ENCODE results near the gene ABHD17C.
"Not testable (repeated sequence)": the region's sequence is repeated elsewhere in the genome, so short reads cannot be mapped to it uniquely, and the experiment has no call there.

The ABHD17C gene
- 3.2 to 3.8 reads per million in 2 experiments for total RNA-seq

DNA sequence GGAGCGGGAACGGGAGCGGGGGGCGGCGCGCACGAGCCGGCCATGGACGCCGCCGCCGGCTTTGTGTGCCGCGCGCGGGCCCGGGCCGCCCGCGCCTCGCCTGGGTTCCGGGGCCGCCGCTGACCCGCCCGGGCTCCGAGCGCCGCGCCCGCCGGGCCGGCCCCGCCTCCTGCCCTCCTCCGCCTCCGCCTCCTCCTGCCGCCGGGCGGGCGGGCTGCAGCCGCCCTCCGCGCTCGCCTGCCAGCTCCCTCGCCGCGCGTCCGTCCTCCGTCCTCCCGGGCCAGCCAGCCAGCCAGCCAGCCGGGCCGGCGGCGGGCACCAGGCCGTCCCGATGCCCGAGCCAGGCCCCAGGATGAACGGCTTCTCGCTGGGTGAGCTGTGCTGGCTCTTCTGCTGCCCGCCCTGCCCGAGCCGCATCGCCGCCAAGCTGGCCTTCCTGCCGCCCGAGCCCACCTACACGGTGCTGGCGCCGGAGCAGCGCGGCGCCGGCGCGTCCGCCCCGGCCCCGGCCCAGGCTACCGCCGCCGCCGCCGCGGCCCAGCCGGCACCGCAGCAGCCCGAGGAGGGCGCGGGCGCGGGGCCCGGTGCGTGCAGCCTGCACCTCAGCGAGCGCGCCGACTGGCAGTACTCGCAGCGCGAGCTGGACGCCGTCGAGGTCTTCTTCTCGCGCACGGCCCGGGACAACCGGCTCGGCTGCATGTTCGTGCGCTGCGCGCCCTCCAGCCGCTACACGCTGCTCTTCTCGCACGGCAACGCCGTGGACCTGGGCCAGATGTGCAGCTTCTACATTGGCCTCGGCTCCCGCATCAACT, at the start of gene ABHD17C:
Gene ABHD17C, plus strand, starts transcription at position 212 of the 812 bp plus-strand sequence. Its CDS starts 120 bp downstream, at position 332.
- DNase-seq (ENCODE audit: low read depth), result no peak

DNA sequence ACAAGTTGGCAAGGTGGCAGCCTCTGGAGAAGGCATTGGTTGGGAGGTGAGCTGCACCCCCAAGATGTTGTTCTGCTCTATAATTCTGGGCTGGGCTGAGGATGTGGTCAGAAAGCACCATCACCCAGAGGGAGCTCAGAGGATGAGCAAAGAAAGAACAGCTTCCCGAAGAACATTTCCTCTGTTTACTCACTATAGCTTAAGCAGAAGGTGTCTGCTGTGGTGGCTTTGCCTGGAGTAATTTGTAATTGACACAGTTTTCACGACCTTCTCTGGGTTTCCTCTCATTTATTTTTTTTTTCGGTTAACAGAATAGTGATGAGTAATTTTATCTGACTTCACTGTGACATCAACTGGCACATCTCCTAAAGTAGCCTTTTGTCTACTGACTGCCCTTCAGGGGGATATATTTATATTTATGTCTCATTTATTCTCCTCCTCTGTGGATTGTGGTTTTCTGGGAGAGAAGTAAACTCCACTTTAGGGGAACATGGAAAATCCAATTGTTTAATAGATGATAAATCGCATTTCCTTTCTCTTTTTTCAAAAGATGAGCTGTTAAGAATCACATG, 49.5 kb upstream of the ABHD17C start:
- no peak for DNase-seq (ENCODE audit: low read depth)

DNA sequence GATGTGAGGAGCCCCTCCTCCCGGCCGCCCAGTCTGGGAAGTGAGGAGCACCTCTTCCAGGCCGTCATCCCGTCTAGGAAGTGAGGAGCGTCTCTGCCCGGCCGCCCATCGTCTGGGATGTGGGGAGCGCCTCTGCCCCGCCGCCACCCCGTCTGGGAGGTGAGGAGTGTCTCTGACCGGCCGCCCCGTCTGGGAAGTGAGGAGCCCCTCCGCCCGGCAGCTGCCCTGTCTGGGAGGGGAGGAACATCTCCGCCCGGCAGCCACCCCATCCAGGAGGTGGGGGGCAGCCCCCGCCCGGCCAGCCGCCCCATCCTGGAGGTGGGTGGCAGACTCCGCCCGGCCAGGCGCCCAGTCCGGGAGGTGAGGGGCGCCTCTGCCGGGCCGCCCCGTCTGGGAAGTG, 47.7 kb upstream of the ABHD17C start:
- DNase-seq (ENCODE audit: low read depth), result not testable (repeated sequence)

DNA sequence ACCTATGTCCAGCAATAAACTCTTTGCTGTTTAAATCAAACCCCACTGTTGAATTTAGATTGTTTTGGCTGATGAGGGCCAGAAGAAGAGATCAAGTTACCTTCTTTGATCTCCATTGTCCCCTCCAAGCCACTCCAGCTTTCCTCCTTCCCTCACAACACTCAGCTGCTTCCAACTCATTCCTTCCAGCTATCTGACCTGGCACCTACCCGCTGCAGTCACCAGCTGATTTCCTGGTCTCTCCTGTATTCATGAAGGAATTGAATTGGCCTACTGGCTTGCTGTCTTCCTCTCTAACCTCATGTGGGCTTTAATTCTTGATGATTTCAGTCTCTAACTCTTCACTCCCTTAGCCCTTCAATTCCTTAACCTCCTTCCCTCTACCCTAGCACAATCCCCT, 40.8 kb upstream of the ABHD17C start:
- DNase-seq (ENCODE audit: low read depth), result no peak

DNA sequence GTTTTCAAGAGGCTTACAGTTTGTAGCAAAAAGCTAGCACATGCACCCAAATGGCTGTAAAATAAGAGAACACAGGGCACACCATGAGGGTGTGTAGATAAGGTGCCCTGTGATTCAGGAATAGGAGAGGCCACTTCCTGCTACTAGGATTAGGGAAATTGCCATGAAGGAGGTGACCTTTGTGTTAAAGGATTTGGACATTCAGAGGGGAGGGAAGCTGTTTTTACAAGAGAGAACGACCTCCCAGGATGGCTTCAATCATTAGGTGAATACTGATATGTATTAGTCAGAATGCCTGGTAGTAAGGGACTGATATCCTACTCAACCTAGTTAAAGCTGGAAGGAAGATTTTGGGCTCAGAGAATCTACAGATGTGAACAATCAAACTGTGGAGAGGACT, 35.7 kb upstream of the ABHD17C start:
- DNase-seq (ENCODE audit: low read depth), result no peak

DNA sequence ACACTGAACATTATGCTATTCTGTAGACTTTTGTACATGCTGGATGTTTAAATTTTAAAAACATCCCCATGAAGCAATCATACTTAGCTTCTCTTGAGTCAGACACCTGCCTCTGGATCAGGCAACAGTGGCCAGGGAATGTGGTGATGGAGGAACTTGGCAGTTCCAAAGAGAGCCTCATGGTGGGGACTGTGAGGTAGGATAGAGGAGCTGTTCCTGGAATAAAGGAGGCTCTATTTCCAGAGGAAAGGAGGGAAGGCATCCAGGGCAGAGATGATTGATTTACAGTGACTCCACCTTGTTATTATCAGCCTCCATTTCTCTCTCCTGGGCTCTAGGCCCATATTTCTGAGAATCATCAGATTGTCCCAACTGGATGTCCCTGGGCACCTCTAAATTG, 35.0 kb upstream of the ABHD17C start:
- no peak for DNase-seq (ENCODE audit: low read depth)

DNA sequence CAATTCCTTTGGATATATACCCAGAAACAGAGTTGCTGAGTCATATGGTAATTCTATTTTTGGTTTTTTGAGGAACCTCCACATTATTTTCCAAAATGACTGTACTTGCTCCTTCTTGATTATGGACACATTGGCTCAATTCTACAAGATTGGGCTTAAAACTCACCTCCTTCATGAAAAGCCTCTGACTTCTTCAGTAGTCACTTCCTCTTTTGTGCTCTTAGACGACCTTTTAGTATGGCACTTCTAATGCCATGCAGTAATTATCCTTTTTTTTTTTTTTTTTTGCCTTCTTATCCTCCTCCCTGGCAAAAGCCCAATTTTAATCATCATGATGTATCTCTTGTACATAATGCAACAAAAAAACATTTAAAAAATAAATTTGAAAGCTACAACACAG, 33.0 kb upstream of the ABHD17C start:
- DNase-seq (ENCODE audit: low read depth), result no peak

DNA sequence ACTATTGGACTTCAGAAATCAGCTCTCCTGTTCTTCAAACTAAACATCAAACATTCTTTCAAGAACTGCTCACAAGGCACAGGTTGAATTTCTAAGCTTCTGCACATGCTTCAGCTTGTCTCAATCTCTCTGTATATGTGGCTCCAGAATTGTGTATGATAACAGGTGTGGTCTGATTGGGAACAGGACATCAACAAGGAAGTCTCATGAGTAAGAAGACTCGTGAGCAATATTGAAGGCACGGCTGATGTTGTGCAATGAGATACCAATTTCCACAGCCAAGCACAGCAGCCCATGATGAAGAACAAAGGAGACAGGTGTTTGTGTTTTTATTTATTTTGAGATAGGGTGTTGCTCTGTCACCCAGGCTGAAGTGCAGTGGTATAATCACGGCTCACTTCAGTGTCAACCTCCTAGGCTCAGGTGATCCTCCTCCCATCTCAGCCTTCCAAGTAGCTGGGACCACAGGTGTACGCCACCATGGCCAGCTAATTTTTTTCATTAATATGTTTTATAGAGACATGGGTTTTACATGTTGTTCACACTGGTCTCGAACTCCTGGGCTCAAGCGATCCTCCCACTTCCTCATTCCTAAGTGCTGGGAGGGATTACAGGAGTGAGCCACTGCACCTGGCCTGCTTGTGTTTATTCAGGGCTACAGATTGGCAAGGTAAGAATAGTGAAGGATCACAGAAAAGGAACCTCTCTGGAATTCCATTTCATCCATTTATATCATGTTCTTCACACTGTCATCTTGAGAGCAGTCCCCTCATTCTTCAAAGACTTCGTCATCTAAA, 32.2 kb upstream of the ABHD17C start:
- no peak for DNase-seq (ENCODE audit: low read depth)

DNA sequence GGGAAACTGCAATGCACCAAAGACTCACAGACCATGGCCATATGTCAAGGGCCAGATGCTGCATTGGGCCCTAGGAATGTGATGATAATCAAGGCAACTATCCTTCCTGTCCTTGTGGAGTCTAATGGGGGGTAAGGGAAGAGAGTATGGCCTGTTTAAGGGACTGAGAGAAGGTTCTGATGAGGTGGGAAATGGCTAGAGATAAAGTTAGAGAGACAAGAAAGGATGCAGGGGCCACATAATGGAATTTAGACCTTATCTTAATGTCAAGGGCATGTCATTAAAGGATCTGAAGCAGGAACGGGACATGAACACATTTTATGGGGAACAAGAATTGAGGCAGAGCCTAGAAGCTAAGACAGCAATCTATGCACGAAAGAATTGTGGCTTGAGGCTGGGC, 30.0 kb upstream of the ABHD17C start:
- no peak for DNase-seq (ENCODE audit: low read depth)

DNA sequence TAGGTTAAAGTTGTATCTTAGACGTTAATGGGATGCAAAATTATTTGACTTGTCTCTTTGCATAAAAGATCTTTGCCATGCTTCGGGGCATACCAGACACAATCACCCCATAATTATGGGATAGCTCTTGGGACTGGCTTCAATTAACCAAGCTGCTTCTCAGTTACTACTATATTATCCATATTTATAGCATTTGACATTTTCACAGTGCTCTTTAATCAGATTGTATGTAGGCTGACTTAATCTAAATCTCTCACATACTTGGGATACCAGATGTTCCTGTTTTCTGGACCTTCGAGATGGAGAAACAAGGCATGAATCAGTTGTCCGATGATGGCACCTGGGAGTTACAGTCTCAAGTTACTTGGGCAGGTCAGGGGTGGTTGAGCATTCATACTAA, 27.2 kb upstream of the ABHD17C start:
- no peak for DNase-seq (ENCODE audit: low read depth)

DNA sequence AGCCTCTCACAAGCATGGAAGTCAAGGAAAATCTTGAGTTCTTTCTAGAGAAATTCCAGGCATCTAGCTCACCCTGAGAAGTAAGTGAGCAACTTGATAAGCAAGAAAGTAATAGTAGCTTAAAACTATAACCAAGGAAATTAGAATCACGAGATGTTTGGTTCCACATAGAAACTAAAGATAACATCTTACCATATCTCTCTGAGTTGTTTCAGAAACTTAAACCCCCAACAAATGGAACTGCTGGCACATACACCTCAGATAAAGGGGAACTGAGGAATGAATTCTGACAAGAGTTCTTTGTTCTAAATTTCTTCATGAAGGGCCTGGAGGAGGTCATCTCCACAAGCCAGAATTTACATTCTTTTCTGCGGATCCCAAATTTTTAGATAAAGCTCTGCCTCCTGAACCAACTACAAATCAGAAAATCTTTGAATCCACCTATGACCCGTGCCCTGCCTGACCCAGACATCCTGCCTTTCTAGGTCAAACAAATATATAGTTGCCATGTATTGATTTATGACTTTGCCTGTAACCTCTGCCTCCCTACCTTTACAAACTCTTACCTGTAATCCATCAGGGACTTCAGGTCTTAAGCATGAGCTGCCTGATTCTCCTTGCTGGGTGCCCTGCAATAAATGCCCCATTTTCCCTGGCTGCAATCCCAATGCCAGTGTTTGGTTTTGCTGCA, 26.4 kb upstream of the ABHD17C start:
- DNase-seq (ENCODE audit: low read depth), result no peak

DNA sequence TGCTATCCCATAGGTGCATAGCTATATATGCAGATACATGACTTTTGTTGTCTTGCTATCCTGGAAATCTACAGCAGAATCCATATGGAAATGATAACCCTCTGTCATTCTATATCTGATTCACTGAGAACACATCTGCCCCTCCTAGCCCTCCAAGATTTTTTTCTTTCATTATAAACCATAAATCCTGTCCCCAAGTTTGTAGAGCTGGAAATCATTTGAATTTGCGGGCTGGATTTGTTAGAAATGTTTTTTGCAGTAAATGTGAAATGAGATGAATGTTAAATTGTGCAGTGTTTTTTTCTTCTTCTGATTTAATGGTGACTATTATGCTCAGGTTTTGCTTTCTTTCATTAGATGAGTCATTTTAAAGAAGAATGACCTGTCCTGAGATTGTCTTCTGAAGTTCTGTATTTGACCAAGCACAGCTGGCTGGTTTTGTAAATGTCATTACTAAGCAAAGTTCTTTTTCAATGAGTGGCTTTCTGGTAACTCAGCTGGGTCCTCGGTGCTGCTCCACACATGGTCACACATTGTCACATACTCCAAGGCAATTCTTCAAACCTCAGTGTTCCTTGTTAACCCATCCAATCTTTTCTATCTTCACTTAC, 25.3 kb upstream of the ABHD17C start:
- no peak for DNase-seq (ENCODE audit: low read depth)

DNA sequence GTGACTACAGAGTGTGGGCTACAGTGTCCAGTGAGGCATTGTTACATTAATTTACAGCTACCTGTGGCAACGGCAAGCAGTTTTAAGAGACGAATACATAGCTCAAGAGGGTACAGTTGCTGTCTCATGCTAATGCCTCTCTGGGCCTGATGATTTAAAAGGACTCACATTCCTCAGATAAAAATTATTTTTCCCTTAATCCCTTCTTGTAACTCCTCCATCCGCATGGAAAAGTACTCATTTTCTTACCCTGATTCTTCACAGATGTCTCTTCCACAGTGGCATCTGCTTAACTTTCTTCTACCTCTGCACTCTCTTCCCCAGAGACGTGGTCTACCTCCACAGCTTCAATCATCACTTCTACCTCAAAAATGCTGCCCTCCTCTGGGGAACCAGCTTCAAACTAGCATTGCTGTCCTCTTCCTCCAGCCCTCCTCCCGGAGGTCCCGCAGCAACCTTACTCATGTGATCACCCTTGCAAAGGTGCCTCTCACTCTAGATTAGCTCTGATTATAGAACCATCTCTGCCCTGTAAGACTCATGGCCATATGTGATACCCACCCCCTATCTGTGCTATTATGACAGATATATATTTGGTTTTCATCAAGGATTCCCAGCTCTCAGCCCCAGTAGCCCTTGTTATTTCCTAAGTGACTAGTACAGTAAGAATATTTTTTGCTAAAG, 21.4 kb upstream of the ABHD17C start:
- no peak for DNase-seq (ENCODE audit: low read depth)

DNA sequence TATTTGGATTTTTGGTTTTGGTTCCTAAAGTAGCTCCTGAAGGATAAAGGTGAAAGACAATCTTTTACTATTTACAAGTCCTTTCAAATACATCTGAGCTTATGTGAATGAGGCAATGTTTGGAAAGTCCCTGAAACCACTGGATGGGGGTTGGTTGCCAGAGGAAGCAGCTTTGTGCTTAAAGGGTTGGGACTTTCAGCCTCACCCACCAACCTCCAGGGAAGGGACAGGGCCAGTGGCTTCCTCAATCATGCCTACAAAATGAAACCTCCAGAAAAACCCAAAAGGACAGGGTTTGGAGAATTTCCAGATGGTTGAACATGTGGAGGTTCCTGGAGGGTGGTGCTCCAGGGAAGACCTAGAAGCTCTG, 20.9 kb upstream of the ABHD17C start:
- DNase-seq (ENCODE audit: low read depth), result no peak

DNA sequence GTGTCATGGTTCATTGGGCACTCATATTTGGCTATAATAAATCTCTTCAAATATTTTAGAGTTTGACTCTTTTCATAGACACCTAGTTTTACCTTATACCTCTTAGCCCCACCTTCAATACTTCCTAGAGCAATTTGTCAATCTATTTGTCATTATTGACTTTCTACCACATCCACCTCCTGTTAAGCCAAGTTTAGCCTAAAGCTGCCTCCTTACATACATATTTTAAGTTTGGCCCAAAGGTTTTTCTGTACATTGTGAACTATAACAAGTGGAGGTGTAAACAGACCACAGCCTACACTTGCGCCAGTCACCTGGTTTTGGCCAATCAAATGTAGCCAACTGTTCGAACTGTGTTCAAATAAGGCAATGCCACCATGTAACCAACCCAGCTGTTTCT, 18.1 kb upstream of the ABHD17C start:
- no peak for DNase-seq (ENCODE audit: low read depth)

DNA sequence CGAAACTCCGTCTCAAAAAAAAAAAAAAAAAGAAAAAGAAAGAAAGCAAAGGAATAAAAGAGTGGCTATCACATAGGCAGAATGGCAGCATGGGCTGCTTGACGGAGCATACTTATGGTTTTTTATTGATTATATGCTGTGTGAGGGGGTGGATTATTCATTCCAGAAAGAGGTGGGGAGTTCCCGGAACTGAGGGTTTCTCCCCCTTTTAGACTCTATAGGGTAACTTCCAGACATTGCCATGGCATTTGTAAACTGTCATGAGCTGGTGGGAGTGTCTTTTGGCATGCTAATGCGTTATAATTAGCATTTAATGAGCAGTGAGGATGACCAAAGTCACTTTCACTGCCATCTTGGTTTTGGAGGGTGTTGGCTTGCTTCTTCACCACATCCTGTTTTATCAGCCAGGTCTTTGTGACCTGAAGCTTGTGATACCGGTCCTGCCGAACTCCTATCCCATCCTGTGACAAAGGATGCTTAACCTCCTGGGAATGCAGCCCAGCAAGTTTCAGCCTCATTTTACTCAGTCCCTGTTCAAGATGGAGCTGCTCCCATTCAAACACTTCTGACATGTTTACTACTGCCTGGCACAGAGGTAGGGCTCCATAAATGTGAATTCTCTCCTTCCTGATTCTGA, 15.8 kb upstream of the ABHD17C start:
- no peak for DNase-seq (ENCODE audit: low read depth)

DNA sequence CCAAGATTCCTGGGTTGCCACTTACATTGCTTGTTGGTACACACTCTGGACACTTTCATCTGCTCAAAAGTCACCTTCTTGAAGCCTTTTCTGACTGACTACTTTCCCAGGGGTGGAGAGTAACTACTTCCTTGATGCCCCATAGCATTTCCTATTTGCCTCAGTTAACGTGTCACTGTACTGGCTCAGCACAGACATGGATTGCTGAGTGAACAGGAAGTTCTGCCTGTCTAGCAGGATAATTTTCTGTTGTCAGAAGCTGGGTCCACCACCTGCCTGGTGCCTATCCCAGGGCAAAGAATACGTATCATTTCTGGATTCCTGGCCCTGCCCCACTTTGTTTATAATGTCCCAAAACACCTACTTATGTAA, 15.3 kb upstream of the ABHD17C start:
- DNase-seq (ENCODE audit: low read depth), result no peak

DNA sequence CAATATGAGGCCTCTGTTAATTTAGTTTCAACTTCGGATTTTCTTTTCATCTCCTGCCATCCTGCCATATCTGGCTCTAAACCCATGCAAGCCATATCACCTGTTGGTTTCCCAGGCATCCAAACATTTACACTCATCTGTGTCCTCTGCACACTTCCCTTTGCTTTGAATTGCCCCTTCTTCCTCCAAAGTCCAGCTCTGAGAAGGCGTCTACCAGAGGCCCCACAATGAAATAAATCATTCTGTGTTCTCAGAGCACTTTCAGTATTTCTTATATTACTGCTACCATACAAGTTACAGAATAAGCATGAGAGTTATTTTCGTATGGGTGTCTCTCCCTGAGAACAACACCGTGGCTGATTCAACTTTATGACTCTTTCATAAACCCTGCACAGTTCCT, 12.9 kb upstream of the ABHD17C start:
- DNase-seq (ENCODE audit: low read depth), result no peak

DNA sequence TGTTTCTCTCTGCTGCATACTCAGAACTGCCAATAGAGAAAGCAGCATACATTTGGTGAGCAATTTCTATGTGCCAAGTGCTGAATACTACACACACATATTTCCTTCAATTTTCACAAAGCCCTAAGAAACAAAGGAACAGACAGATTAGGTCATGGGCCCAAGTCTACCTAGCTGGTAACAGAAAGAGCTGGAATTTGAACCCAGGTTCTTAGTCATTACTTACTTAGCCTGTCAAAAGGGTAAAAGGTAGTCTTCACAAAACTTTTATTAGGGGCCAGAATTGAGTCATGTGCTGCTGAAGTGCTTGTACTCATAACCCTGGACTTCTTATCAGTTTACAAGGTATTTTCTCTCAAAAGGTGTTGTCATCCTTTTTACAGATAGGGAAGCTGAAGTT, 10.4 kb upstream of the ABHD17C start:
- DNase-seq (ENCODE audit: low read depth), result no peak

DNA sequence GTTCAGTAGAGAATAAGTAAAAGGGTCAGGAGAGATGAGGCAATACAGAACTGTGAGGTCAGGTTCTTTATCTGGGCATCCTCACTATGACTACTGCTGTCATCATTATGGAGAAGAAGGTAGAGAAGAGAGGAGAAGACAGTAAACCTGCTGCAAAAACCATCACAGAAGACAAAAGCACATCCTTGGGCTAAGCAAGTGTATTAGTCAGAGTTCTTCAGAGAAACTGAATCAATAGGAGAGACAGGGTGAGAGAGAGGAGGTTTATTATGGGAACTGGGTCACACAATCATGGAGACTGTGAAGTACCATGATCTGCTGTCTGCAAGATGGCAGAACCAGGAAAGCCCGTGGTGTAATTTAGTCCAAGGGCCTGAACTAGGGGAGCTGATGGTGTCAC, 9.5 kb upstream of the ABHD17C start:
- no peak for DNase-seq (ENCODE audit: low read depth)

DNA sequence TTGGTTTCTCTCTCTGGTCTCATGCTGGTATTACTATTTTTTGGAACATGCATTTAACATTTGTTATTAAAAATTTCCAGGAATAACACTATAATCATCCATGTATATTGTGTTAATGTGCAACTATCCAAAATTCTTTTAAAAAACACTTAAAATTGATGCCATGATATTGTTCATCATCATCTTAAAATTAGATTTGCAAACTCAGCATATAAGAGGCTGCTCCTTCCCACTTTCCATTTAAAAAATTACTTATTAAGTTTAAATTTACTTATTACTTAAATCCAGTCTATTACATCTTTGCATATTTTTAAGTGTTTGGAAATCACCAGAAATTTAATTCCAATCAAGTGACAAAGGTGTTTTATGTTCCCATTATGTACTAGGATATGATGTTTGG, 5.8 kb upstream of the ABHD17C start:
- DNase-seq (ENCODE audit: low read depth), result no peak
